Measurements from ENCODE around the gene PARD3.

GRCh38 chr10:34141032-34141680 lies 673.9 kb downstream of the PARD3 start:
- TF ChIP-seq POLR2A (IDR thresholded peaks at IDR 0.05) (no peak), CTCF (IDR thresholded peaks at IDR 0.05) (no peak)
